DMS79 treated with DMSO at 0.1 percent for 48 hours (cell line): ENCODE results near the gene GPRC5B.

Experiments used
- DNase-seq: peaks from one replicate; lab custom pipeline; 2025; lab: John Stamatoyannopoulos, UW

Gene GPRC5B

DNA sequence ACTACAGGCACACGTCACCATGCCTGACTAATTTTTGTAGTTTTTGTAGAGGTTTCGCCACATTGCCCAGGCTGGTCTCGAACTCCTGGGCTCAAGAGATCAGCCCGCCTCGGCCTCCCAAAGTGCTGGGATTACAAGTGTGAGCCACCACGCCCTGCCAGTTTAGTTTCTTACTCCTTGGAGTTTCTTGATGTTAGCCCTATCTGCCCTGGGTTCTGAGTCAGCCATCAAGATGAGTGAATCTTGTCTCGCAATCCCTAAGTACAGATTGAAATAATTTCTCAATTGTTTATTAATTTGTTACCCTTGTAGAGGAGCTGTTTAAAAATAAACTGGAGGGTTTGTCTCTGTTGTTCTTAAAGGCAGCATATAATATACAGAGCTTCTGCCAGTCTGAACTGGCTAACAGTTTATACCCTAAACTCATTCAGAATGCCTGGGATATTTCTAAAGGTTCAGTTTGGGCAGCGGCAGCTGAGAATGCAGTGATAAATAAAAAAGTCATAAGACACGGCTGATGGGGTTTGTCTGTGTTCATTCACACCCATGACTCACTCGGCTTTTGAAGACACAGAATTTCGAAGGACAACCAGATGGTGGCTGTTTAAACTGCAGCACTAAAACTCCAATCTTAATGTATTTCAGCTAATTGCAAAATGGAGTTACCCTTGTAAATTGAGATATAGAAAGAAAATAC lies 39.6 kb downstream of the GPRC5B start:
- no peak for DNase-seq

DNA sequence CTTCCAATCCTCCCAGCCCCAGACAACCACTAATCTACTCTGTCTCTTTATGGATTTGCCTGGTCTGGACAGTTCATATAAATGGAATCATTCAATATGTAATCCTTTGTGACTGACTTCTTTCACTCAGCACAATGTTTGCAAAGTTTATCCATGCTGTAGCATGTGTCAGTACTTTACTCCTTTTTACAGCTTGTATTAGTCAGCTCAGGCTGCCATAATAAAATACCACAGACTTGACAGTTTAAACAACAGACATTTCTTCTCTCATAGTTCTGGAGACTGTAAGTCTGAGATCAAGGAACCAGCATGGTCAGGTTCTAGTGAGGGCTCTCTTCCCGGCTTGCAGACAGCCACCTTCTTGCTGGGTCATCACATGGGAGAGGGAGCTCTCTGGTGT lies 41.3 kb downstream of the GPRC5B start:
- no peak for DNase-seq

DNA sequence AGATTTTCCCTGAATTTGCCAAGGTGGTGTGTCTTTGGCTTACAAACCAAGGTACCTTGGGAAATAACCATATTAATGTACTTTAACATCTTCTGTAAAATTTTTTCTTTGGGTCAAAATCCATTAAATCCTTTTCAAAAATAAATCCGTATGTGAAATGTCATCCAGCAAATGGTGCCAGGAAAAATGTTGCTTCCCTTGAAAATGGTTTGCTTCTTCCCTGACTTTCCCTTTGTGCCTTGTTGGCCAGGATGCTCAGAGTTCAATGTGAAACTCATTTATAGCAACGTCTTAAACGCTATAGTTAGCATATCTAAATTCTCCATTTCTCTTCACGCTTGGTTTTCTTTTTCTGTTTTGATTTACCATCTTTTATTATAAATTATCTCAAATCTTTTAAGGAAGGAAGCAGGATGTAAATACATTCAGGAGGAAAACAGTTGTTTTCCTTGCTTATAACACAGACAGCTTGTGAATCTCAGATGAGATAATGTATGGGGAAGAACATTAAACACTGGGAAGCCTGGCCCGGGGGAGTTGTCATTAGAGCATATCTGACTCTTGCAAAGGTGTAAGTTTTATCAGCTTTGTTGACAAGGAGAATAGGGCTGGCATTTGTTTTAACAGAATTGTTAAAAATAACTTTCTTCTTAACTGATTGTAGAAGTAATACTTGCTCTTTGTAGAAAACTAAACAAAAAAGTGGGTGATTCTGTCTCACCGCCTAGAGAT lies 42.1 kb downstream of the GPRC5B start:
- no peak for DNase-seq

DNA sequence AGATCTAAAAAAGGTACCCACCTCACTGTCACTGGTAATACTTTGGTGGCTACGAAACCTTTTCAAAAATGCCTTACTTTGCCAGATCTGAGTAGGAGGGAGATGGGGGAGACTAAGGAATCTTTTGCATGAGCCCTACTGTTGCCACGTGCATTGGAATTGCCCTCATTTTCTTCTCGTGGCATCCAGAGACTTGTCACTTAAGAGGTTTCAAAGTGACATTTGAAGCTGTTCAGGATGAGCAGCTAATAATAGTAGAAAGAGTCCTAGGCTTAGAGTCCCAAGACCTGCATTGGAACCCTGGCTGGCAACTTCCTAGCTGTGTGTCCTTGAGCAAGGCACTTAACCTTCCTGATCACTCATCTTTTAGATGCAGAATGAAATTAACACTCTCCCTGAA lies 43.5 kb downstream of the GPRC5B start:
- no peak for DNase-seq

DNA sequence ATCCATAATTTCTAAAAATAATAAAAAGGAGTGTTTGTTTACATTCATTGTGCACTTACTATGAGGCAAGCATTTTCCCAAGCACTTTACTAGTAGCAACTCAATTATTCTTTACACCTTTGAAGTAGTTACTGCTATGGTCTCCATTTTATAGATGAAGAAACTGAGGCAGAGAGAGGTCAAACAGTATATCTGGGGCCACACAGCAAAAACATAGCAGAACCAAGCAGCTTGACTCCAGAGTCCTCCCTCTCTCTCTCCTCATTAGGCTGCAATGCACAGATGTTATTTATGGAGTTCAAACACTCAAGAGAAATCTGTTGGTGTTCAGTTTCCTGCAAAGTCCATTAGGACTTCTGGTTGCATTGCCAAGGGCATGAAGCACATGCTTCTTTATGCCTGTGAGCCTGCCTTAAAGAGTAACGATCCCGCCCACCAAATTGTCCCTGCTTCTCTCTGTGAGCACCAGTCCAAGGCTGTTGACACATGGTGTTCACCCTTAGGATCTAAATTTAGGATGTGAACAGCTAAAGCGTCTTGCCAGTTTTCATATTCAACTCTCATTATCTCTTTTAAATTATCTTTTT lies 44.0 kb downstream of the GPRC5B start:
- DNase-seq, result peak; percentile 14

DNA sequence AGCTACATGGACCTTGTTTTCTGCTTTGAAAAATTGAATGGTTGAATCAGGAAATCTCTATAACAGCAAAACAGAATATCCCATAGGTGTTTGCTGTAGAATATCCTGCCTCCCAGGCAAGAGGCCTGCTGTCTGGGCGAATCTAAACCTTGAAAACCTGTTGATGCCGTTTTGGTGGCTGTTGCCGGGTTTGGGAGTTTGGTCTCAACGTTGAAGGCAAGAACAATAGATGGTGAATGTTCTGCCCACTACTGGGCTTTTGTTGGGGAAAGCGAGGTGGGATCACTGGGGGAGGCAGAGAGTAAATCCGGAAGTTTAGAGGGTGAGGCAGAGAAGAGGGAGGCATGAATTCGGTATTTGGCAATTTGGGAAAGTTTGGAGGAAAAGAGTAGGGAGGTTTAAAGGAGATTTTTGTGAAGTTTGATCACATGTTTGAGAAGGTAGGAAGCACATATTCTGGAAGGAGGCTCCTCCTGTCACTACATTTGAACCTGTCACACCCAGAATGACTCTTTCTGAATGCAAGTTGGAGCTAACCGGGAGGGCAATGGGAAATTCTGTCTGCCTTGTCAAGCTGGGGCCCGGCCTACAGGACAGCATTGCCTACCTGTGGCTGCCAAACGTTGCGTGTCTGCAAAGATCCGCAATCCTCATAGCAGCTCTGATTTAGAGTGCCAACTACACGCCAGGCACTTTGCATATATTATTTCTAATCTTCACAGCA lies 46.5 kb downstream of the GPRC5B start:
- DNase-seq, result no peak

DNA sequence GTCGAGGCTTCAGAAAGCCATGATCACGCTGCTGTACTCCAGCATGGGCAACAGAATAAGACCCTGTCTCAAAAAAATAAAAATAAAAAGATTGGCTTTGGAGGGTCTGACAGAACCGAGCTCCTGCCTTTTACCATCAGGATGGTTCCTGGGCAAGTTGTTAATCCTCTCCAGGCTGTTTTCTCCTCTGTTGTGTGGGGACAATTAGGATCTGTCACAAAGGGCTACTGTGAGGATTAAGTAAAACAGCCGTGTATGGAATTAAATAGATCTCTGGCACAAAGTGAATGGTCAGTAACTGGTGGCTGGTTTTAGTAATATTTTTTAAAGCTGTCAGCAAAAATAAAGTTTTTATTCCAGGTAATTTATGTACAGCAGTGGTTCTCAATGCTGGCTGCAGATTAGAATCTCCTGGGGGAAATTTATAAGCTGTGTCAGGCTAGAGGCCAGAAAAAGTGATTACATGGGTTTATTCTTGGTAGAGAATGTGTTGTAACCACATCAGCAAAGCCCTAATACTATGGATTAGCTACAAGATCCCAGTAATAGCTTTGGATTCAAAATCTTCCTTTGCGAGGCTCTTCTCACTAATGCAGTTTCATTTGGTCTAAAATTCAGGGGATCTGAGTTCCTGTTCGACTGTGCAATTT lies 47.2 kb downstream of the GPRC5B start:
- no peak for DNase-seq

DNA sequence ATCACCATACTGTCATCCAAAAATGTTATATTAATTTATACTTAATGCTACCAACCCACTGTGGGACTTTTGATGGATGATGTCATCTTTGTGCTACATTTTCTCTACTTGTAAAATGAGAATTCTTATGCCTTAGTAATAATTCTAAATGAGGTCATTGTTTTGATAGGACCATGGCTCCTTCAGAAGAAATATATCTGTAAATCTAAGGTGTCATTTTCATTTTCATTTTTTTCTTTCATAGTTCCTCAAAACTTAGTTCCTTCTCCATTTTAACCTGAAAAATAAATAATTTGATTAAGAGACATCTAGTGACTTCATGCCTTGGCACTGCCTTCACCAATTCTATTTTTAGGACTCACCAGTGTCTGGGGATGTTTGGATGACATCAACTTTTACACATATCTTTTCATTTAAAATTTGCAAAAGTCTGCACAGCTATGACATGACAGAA lies 48.7 kb downstream of the GPRC5B start:
- no peak for DNase-seq

DNA sequence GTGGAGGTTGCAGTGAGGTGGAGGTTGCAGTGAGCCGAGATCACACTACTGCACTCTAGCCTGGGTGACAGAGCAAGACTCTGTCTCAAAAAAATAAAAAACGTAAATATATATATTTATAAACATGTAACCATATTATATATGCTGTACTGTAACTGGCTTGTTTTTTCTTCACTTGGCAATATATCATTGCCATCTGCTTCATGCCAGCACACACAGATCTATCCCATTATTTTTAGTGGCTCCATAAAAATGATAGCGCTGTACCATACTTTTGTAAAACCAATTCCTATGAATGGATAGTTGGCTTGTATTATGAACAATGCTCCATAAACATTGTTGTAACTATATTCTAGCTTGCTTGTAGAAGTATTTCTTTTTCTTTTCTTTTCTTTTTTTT lies 49.5 kb downstream of the GPRC5B start:
- DNase-seq, result no peak

DNA sequence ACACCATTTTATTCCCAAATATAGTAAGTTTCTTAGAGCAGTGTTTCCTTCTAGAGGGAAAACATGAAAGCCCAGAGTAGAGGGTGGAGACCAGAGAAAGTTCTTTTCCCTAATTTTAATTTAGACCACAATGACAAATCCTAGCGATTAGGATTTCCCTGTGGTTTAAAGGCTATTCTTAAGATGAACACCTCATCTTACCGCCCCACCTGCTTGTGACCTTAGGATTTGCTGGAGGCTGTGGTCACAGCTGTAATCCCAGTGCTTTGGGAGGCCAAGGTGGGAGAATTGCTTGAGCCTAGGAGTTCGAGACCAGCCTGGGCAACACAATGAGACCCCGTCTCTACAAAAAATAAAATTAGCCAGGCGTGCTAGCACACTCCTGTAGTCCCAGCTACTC lies 51.1 kb downstream of the GPRC5B start:
- DNase-seq, result no peak

DNA sequence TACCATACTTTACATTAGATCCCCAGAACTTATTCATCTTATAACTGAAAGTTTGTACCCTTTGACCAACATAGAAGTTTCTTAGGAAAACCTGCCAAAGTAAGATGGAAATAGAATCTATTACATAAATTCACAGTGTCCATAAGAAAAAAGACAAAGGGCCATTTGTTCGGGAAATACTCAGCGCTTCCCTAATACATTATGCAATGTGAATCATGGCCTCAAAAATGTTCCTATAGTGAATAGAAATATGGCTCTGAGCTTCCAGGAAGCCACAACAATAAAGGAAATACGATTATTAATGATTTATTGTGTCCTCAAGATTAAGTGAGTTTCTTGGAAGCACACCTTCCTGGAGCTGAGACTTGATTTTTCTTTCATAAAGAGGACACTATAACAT lies 51.5 kb downstream of the GPRC5B start:
- DNase-seq, result no peak

DNA sequence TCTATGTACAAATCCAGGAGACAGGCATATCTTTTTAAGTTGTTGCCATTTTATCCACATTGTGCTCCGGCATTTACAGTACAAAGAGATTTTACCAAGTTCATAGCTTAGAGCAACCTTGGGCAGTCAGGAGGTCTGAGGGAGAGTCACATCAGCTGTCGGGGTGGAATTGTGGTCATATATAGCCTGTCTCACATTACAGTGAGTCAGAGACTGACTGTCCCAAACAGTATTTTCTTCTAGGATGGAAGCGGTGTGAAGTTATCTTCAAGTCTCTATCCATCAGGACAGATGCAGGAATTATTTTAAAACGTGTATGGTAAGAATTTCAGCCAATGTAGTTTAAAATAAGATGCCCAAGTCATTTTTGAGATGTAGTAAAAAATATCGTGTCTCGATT lies 53.0 kb downstream of the GPRC5B start:
- DNase-seq, result no peak

DNA sequence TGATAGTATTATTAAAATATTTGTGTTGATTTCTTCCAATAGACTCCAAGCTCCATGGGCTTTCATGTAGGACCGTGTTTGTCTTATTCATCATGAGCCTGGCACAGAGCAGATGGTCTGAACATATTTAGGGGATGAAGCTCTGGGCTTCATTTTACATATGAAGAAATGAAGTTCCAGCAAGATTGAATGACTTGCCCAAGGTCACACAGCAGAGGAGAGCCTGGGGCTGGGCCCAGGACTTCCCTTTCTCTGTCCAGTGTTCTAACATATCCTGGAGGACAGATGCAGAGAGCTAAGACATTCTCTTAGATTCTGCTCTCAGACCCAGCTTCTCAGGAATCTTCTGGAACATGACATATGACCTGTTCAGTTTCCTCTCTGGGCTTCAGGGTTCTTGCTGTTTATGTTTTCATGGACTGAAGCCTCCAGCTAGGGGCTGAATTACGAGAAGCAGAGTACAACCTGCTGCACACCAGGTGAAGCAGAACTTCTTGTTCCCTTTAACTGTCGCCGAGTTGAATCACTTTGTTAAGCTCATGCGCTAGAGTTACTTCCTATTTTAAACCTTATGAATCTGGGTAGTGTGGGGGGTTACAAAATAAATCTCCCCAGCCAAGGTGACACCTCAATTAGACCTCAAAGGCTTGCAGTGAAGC lies 53.6 kb downstream of the GPRC5B start:
- no peak for DNase-seq

DNA sequence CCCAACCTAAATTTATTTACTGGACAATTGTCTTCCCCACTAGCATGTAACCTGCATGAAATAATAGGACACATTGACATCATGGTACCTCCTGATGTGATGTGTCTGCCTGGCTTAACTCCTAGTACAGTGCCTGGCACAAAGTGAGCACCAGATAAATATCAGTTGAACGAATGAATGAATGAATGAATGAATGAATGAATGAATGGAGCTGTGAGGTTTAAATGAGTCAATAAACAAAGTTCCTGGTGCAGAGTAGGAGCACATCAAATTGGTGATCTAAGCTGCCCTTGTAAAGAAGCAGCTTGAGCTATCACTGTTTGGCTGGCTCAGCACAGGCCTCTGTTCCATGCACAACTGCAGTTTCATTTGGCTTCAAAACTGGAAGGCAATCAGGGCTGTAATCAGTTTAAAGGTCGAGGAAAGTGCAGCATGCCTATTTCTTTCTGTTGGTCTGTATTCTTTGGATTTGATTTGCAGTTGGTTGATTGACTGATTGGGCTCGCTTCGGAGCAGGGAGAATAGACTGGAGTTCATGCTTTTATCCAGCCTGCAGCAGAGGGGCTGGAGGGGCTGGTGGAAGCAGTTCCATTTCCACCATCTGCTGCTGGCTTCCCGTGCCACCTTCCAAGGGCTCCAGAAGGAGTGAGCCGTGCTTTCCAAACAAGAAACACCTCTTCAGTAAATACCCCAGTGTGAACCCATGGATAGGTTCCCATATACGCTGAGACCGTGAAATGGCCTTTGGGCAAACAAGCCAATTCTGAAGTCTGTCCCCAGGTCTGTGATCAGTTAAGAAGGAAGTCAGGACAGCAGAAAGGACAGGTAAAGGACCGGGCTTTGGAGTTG lies 54.6 kb downstream of the GPRC5B start:
- DNase-seq, result no peak

DNA sequence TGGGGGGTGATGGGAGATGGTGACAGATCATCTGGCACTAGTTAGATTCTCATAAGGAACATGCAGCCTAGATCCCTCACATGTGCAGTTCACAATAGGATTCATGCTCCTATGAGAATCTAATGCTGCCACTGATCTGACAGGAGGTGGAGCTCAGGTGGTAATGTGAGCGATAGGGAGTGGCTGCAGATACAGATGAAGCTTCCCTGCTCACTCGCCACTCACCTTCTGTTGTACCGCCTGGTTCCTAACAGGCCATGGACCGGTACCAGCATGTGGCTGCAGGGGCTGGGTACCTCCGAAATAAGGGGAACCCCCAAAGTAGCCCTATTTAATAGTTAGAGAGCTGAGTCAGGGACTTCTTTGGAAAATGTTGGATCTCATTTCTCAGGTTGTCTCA lies 60.4 kb downstream of the GPRC5B start:
- DNase-seq, result no peak

DNA sequence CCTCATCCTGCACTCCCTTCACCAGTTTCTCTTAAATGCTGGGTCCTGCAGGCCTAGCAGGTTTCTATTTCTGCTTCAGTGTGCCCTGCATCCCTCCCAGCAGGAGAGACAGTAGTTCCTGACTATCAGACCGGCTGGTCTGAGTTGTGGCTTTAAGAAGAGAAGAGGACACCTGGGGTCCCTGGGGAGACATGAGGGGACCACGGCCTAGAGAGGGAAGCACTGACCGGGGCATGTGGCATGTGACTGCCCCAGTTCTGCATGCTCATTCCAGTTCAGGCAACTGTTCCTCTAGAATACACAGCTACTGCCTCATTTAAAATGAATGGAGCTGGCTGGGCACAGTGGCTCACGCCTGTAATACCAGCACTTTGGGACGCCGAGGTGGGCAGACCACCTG lies 61.3 kb downstream of the GPRC5B start:
- no peak for DNase-seq

DNA sequence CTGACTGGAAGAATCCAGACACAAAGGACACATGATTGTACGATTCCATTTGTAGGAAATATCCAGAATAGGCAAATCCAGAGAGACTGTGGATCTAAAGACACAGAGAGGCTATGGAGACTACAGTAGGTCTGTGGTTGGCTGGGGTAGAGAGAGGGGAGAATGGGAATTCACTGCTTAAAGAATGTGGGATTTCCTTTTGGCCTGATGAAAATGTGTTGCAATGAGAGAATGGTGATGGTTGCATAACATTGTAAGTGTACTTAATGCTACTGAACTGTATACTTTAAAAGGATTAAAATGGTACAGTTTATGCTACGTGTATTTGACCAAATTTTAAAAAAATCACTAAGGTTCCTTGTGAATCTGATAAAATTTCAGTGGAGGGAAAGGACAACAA lies 62.1 kb downstream of the GPRC5B start:
- no peak for DNase-seq

DNA sequence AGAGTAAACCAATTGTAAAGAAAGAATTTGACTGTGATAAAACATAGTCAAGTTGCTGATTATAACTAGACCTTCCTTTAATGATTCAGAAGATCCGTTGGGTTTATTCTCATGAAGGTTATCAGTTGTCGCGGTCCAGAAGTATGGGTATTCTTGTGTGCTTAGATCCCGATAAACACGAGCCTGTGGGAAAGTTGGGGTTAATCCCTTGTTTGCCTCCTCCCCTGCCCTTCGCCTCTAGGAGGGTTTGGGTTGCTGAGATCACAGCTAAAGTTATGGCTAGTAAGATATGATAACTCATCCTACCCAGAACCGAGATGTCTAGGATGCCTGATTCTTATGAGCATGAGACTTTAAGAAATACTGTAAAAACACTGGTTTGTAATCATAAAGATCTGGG lies 66.8 kb downstream of the GPRC5B start:
- DNase-seq, result no peak

DNA sequence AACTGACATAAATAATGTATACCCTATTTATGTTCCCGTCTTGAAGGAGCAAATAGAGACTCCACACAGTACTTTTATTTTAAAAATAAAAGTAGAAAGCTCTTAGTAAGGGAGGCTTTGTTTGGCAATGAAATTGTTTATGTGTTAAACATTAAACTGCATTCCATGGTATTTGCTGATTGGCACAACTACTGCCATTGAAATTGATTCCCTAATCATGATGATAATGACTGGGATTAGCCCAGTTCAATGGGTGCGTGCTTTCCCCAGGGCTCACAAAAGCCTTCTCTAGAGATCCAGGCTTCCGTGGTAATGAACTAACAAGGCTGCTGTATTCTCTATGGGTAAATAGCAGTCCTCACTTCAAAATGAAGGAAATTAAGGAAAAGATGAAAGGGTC lies 67.5 kb downstream of the GPRC5B start:
- DNase-seq, result no peak

DNA sequence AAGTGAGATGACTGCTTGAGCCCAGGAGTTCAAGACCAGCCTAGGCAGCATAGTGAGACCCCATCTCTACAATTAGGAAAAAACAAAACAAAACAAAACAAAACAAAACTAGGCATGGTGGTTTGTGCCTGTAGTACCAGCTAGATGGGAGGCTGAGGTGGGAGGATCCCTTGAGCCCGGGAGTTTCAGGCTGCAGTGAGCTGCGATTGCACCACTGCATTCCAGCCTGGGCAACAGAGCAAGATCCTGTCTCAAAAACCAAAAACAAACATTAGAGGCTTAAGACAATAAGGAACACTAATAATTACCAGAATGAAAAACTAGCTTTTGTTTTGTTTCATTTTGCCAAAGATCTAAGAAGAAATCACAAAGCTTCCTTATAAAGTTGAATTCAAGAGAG lies 69.2 kb downstream of the GPRC5B start:
- no peak for DNase-seq

DNA sequence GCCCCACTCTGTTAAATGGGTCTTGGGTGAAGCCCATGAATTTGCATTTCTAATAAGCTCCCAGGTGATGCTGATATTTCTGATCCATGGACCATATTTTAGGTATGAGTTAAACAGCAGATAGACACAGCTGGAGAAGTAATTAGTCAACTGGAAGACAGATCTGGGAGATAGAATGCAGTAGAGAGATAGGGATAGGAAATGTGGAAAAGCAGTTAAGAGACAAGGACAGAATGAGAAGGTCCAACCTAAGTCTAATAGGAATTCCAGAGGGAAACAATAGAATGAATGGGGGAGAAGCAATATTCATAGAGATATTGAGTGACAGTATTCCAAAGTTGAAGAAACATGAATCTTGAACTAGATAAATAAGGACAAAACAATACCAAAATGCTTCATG lies 71.7 kb downstream of the GPRC5B start:
- no peak for DNase-seq
